ENCODE data around the gene WDR37.
"Not testable (repeated sequence)": the region's sequence is repeated elsewhere in the genome, so short reads cannot be mapped to it uniquely, and the experiment has no call there.

Gene WDR37

DNA sequence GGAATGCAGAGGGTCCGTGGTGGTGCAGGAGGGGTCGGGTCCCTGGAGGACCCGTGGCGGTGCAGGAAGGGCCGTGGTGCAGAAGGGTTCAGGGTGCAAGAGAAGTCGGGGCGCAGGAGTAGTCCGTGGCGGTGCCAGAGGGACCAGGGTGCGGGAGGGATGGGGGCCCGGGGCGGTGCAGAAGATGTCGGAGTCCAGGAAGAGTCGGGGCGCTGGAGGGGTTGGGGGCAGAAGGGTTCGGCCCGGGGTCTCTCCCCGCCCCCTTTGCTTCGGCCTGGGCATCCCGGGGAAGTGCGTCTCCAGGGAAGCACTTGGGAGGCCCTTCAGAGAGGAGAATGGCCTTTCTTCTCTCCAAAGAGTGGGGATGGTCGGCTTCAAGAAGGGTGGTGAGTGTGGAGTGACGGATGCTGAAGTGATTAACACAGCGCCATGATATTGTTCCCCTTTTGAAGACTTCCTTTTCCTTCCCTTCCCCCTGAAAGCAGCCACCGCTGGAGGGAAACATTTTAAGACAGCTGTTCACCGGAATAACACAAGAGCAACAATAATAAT is 997 bp downstream of the WDR37 start:
- H3K4me3 ChIP-seq (replicated peaks in 1 of 2; ENCODE audit: low read depth in 2 of 2, low read length in 2 of 2), result peak overlapping the region; percentile 78 to 99
- DNase-seq (ENCODE audit: low read depth in 2 of 2), result peak in 1 of 2 donors; percentile 31
- TF ChIP-seq, protein P1, sequence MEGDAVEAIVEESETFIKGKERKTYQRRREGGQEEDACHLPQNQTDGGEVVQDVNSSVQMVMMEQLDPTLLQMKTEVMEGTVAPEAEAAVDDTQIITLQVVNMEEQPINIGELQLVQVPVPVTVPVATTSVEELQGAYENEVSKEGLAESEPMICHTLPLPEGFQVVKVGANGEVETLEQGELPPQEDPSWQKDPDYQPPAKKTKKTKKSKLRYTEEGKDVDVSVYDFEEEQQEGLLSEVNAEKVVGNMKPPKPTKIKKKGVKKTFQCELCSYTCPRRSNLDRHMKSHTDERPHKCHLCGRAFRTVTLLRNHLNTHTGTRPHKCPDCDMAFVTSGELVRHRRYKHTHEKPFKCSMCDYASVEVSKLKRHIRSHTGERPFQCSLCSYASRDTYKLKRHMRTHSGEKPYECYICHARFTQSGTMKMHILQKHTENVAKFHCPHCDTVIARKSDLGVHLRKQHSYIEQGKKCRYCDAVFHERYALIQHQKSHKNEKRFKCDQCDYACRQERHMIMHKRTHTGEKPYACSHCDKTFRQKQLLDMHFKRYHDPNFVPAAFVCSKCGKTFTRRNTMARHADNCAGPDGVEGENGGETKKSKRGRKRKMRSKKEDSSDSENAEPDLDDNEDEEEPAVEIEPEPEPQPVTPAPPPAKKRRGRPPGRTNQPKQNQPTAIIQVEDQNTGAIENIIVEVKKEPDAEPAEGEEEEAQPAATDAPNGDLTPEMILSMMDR (IDR thresholded peaks at IDR 0.05; ENCODE audit: low read depth, low read length), result no peak

DNA sequence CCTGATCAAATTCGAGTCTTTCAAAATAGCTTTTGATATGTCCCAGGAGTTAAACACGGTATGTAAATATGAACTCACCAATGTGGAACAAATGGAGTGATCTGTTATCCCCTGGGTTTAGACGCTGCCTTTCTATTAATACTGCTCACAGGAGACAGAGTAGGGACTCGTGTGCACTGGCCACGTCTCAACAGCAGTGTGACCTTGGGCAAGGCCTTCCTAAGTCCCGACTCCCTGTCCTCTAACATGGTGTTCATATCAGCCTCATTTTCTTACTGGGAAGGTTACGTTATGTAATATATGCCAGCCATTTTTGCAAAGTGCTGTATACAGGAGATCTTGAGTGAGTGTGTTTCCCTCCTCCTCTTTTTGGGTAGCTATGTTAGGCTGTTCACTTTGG is 1.8 kb downstream of the WDR37 start:
- no peak overlapping the region for H3K4me3 ChIP-seq (replicated peaks in 1 of 2; ENCODE audit: low read depth in 2 of 2, low read length in 2 of 2)
- TF ChIP-seq, protein P1 (IDR thresholded peaks at IDR 0.05; ENCODE audit: low read depth, low read length), result no peak
- DNase-seq (ENCODE audit: low read depth in 2 of 2), result no peak

DNA sequence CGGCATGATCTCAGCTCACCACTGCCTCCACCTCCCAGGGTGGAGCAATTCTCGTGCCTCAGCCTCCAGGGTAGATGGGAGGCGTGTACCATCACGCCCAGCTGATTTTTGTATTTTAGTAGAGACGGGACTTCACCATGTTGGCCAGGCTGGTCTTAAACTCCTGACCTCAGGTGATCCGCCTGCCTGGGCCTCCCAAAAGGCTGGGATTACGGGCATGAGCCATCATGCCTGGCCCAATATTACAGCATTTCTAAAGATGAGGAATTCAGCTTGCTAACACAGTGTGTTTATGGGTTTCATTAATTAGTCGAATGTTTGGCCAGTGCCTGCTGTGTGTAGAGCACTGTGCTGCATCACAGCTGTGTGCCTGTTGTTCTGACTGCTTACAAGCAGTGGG is 3.7 kb downstream of the WDR37 start:
- TF ChIP-seq, protein P1 (IDR thresholded peaks at IDR 0.05; ENCODE audit: low read depth, low read length), result no peak
- no peak for DNase-seq (ENCODE audit: low read depth in 2 of 2)
- H3K4me3 ChIP-seq (replicated peaks in 1 of 2; ENCODE audit: low read depth in 2 of 2, low read length in 2 of 2), result no peak overlapping the region

- TF ChIP-seq, protein P1 (IDR thresholded peaks at IDR 0.05; ENCODE audit: low read depth, low read length), result no peak
- H3K4me3 ChIP-seq (replicated peaks in 1 of 2; ENCODE audit: low read depth in 2 of 2, low read length in 2 of 2), result no peak overlapping the region
- DNase-seq (ENCODE audit: low read depth in 2 of 2), result peak; percentile 59 to 69
Observed at GRCh38 chr10:1061930-1062774, 6.0 kb downstream of the WDR37 start.

DNA sequence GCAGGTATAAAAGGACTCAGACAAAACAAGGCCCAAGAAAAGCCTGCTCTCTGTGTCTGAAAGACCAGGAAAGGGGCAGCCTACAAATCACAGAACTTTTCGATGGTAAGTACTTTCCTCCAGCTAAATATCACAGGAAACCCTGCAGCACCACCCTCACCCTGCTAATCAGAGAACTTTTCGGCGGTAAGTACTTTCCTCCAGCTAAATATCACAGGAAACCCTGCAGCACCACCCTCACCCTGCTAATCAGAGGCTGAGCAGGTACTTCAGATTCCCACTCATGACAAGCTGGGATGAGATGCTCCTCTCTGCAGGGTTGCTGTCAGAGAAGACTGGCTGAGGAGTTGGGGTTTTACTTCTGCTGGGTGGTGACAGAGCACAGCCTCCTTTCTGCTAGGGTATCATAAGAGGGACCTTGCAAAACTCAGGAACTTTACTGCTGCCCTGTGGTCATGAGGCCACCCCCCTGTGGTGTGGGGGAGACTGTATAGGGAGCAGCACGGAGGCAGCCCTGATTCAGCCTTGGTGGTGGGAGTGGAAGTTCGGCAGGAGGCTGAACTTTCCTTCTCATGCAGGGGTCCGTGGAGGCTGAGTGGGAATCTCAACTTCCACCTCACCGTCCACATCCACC is 7.2 kb downstream of the WDR37 start:
- TF ChIP-seq, protein P1 (IDR thresholded peaks at IDR 0.05; ENCODE audit: low read depth, low read length), result no peak
- no peak for DNase-seq (ENCODE audit: low read depth in 2 of 2)
- no peak overlapping the region for H3K4me3 ChIP-seq (replicated peaks in 1 of 2; ENCODE audit: low read depth in 2 of 2, low read length in 2 of 2)

GRCh38 chr10:1064964-1065247 is 8.7 kb downstream of the WDR37 start:
- TF ChIP-seq, protein P1 (IDR thresholded peaks at IDR 0.05; ENCODE audit: low read depth, low read length), result no peak
- H3K4me3 ChIP-seq (replicated peaks in 1 of 2; ENCODE audit: low read depth in 2 of 2, low read length in 2 of 2), result no peak overlapping the region
- DNase-seq (ENCODE audit: low read depth in 2 of 2), result no peak

- not testable (repeated sequence) for DNase-seq (ENCODE audit: low read depth in 2 of 2); H3K4me3 ChIP-seq (replicated peaks in 1 of 2; ENCODE audit: low read depth in 2 of 2, low read length in 2 of 2)
Observed at GRCh38 chr10:1066734-1067133, 10.5 kb downstream of the WDR37 start.
